Effector memory CD4-positive, alpha-beta T cell (primary cell): ENCODE measurements around the gene SNPH.

ENCODE experiments used
- DNase-seq, 3 donors: peaks; one replicate each; pipeline ENCODE4 v3.0.0-alpha.2; 2020
- H3K27ac ChIP-seq: 2 replicates; pipeline ENCODE4 v1.7.0; 2013; ENCODE audit warnings: mild to moderate bottlenecking, low read length, moderate library complexity; ENCODE audit not compliant: insufficient read depth, poor library complexity, severe bottlenecking
- H3K27me3 ChIP-seq: replicated peaks from 2 replicates; pipeline ENCODE4 v1.7.0; 2013; ENCODE audit warnings: mild to moderate bottlenecking, low read length; ENCODE audit not compliant: insufficient read depth, control insufficient read depth, poor library complexity, severe bottlenecking
- H3K36me3 ChIP-seq: 2 replicates; pipeline ENCODE4 v1.7.0; 2013; ENCODE audit warnings: mild to moderate bottlenecking, low read length, moderate library complexity; ENCODE audit not compliant: control insufficient read depth, insufficient read depth
- H3K4me1 ChIP-seq: 2 replicates; pipeline ENCODE4 v1.7.0; 2013; ENCODE audit warnings: low read length, mild to moderate bottlenecking; ENCODE audit not compliant: control insufficient read depth, insufficient read depth, poor library complexity, severe bottlenecking
- H3K4me3 ChIP-seq: 2 replicates; pipeline ENCODE4 v1.7.0; 2013; ENCODE audit warnings: low read length, low read depth, mild to moderate bottlenecking; ENCODE audit not compliant: insufficient read depth, poor library complexity, severe bottlenecking
- H3K9me3 ChIP-seq: 2 replicates; pipeline ENCODE4 v1.7.0; 2013; ENCODE audit warnings: mild to moderate bottlenecking, low read length, moderate library complexity; ENCODE audit not compliant: control insufficient read depth

Gene SNPH

GRCh38 chr20:1330075-1330830 is 64.2 kb downstream of the SNPH start:
- Histone ChIP-seq H3K27ac (peak overlapping the region; percentile 47), H3K4me1 (peaks cover 22% of the 10 kb centered on the region), H3K36me3 (peaks cover 7% of the 10 kb centered on the region), H3K9me3 (no peaks in the 10 kb centered on the region), H3K27me3 (no peaks in the 10 kb centered on the region), H3K4me3 (no peak overlapping the region)
- DNase-seq = peak in 2 of 3 donors; percentile 9 to 10

GRCh38 chr20:1331101-1331500 is 65.0 kb downstream of the SNPH start:
- Histone ChIP-seq H3K27me3 (no peaks in the 10 kb centered on the region), H3K36me3 (peaks cover 7% of the 10 kb centered on the region), H3K4me3 (no peak overlapping the region), H3K4me1 (peaks cover 13% of the 10 kb centered on the region), H3K9me3 (no peaks in the 10 kb centered on the region), H3K27ac (peak overlapping the region; percentile 47)
- no peak for DNase-seq

DNA sequence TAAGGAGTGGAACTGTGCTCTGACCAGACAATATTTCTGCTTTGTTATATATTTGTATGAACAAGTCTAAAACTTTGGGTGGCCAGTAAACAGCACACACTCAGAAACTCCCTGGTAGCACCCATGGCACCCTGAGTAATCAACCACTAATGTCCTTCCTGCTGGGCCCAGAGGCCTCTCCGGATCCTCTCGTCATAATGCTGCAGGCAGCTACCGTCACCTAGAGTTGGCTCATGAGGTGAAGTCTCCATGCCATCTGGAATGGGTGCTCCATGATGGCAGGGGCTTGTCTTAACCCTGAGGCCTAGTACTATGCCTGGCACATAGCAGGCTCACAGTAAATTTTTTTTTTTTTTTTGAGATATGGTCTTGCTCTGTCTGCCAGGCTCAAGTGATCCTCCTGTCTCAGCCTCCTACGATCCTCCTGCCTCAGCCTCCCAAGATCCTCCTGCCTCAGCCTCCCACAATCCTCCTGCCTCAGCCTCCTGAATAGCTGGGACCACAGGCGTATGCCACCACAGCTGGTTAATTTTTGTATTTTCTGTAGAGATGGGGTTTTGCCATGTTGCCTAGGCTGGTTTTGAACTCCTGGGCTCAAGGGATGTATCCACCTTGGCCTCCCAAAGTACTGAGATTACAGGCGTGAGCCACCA is 65.8 kb downstream of the SNPH start:
- Histone ChIP-seq H3K36me3 (peaks cover 7% of the 10 kb centered on the region), H3K4me1 (peaks cover 11% of the 10 kb centered on the region), H3K27me3 (no peaks in the 10 kb centered on the region), H3K4me3 (no peak overlapping the region), H3K9me3 (no peaks in the 10 kb centered on the region), H3K27ac (no peak overlapping the region)
- no peak for DNase-seq

- peaks cover 7% of the 10 kb centered on the region for H3K36me3 ChIP-seq
- no peak overlapping the region for H3K27ac ChIP-seq
- peaks cover 11% of the 10 kb centered on the region for H3K4me1 ChIP-seq
- no peaks in the 10 kb centered on the region for H3K27me3 ChIP-seq
- no peak for DNase-seq
- no peak overlapping the region for H3K4me3 ChIP-seq
- no peaks in the 10 kb centered on the region for H3K9me3 ChIP-seq
Measured at GRCh38 chr20:1332749-1333300, 66.7 kb downstream of the SNPH start.

DNA sequence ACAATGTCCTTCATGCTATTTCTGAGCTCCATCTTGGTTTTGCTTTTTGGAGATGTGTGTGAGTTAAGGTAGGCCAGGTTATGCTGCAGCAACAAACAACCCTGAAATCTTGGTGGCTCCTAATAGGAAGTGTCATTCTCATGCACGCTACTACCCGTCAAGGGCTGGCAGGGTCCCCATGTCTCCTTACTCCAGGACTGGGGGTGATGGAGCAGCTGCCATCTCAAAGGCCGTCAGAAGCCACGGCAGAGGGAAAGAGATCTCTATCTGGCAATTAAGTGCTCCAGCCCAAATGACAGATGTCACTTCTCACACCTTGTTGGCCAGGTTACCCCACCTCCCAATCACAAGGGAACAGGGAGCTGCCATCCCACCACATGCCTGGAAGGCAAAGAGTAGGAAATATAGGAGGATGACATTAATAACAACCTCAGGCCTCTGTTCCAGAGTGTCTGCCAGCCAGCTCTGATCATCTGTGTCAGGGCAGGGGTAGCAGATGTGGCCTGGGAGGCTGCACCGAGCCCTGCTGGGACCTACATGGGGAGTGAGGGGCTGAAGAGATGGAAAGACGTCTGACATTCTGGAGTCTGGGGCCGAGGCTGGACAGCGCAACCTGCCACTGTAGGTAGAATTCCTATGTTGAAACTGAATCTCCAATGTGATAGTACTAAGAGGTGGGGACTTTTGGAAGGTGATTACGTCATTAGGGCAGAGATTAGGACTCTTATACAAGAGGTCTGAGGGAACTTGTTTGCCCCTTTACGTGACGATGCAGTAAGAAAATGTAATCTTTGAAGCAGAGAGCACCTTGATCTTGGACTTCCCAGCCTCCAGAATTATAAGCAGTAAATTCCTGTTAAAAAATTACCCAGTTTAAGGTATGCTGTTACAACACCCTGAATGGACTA is 67.6 kb downstream of the SNPH start:
- peaks cover 11% of the 10 kb centered on the region for H3K4me1 ChIP-seq
- peaks cover 7% of the 10 kb centered on the region for H3K36me3 ChIP-seq
- no peak overlapping the region for H3K27ac ChIP-seq
- no peak for DNase-seq
- no peaks in the 10 kb centered on the region for H3K27me3 ChIP-seq
- H3K4me3 ChIP-seq = no peak overlapping the region
- H3K9me3 ChIP-seq = no peaks in the 10 kb centered on the region

DNA sequence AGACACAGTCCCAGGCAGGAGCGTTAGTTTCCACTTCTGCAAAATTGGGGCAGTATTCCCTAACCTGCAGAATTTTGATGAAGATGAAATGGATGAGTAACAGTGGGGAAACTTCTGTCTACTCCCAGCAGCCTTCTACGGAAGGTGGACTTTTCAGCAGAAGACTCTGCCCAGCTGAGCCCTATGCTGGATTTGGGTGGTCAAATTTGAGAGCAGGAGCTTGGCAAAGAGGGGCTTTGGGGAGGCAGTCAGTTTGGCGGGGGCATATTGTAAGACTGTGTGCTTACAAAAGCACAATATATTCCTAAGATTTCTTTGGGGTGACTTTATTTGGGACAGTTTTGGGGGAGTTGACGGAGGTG is 68.3 kb downstream of the SNPH start:
- peaks cover 11% of the 10 kb centered on the region for H3K4me1 ChIP-seq
- no peaks in the 10 kb centered on the region for H3K27me3 ChIP-seq
- no peaks in the 10 kb centered on the region for H3K9me3 ChIP-seq
- H3K4me3 ChIP-seq = no peak overlapping the region
- peaks cover 7% of the 10 kb centered on the region for H3K36me3 ChIP-seq
- no peak overlapping the region for H3K27ac ChIP-seq
- no peak for DNase-seq

GRCh38 chr20:1334761-1335160 is 68.7 kb downstream of the SNPH start:
- no peak for DNase-seq
- H3K36me3 ChIP-seq = peaks cover 7% of the 10 kb centered on the region
- H3K27me3 ChIP-seq = no peaks in the 10 kb centered on the region
- no peak overlapping the region for H3K4me3 ChIP-seq
- no peak overlapping the region for H3K27ac ChIP-seq
- peaks cover 11% of the 10 kb centered on the region for H3K4me1 ChIP-seq
- H3K9me3 ChIP-seq = no peaks in the 10 kb centered on the region

DNA sequence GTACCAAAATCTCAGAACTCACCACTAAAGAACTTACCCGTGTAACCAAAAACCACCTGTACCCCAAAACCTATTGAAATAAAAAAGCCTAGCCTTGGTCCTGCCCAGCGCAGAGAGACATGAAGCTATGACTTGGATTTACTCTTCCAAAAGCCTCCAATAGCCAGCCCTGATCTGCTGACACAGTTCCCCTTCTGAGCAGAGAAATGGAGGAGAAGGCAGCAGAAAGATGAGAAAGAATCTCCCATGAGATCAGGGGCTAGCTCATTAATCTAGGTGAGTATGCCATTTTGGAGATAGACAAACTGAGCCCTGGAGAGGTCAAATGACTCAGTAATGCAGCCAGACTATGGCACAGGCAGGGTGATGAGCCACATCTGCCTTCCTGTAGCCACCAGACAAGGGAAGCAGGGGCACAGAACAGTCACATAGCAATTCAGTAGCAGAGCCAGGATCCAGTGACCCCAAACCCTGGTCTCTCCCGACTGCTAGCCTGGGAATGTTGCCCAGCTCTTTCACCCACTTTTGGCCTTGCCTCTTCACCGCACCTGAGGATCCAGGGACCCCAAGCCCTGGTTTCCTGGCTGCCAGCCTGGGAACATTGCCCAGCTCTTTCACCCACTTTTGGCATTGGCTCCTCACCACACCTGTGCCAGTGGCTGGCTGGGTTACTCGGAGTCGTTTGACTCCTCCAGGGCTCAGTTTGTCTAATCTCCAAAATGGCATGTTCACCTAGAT is 70.0 kb downstream of the SNPH start:
- H3K4me3 ChIP-seq = no peak overlapping the region
- no peak for DNase-seq
- no peaks in the 10 kb centered on the region for H3K4me1 ChIP-seq
- H3K27me3 ChIP-seq = no peaks in the 10 kb centered on the region
- H3K27ac ChIP-seq = no peak overlapping the region
- H3K9me3 ChIP-seq = no peaks in the 10 kb centered on the region
- H3K36me3 ChIP-seq = peaks cover 7% of the 10 kb centered on the region

DNA sequence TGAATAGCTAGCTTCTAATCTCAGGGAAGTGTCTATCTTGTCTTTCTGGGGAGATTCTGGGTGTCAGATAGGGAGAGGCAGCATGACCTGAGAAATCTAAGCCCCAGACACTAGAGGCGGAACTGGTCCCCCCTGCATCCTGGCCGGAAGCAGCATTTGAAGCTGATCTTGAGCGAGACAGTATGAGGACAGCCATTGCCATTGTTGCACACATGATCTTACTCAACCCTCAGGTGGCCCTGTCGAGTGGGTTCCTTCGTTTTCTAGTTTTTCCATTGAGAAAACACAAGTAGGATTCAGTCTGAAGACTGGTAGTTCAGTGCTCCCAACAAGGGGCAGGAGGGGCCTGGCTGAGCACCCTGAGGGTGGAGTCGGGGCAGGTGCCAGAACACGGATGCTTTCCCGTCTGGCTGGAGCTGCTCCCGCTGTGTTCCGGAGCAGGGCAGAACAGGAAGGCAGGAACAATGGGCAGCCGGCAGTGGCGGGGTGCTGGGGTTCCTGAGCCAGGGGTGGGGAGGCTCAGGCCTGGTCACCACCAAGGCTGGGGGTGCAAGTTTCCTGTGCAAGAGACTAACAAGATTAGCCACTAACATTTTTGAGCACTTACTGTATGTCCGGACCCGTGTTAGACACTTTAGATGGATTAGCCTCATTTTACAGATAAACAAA is 70.7 kb downstream of the SNPH start:
- no peak for DNase-seq
- no peaks in the 10 kb centered on the region for H3K27me3 ChIP-seq
- no peaks in the 10 kb centered on the region for H3K4me1 ChIP-seq
- H3K9me3 ChIP-seq = no peaks in the 10 kb centered on the region
- H3K27ac ChIP-seq = no peak overlapping the region
- H3K36me3 ChIP-seq = peaks cover 7% of the 10 kb centered on the region
- no peak overlapping the region for H3K4me3 ChIP-seq
